GM19455 (cell line): Measurements from ENCODE around the gene COL21A1.
"Not testable (repeated sequence)": the region's sequence is repeated elsewhere in the genome, so short reads cannot be mapped to it uniquely, and the experiment has no call there.

Experiments used
- ATAC-seq: cut with Tn5 transposase; IDR thresholded peaks from one replicate; pipeline ENCODE4 v1.9.1; 2021; ENCODE audit not compliant: unreplicated experiment

Gene COL21A1

DNA sequence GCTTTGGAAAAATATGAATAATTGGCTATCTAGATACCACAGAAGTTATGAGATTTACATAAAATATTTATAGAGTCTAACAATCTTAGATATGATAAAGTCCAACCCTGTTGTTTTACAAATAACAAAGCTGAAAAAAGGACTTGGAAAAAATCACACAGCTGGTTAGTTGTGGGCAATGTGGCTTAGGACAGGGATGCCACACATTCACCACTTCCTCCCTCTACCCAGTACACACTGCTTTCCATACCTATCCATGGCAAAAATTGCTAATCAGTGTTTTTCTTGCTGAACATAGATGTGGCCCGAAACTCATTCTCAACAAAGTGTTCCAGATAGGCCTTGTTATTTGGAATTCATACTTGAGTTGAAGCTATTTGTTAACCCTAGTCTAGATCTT, 224.7 kb downstream of the COL21A1 start:
- ATAC-seq: no peak

GRCh38 chr6:56021943-56022342, 225.4 kb downstream of the COL21A1 start:
- ATAC-seq: no peak

DNA sequence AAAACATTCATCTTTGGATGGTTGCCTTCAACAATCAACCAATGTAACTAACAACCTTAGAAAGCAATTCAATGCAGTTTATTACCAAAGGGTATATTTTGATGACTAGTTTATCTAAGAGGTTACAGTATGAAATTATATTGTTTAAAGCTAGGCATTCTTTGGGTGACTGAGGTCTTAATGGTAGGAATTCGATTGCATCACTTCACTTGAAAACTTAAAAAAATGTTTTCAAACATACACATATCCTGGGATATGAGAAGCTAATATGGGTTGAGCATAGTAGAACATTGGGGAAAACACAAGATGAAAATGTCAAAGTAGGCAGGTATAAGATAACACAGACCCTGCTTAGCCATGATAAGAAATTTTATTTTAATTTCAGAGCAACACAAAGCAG, 227.4 kb downstream of the COL21A1 start:
- ATAC-seq: no peak

GRCh38 chr6:56017198-56017597, 230.2 kb downstream of the COL21A1 start:
- ATAC-seq: no peak

GRCh38 chr6:56014039-56014438, 233.3 kb downstream of the COL21A1 start:
- ATAC-seq: not testable (repeated sequence)

DNA sequence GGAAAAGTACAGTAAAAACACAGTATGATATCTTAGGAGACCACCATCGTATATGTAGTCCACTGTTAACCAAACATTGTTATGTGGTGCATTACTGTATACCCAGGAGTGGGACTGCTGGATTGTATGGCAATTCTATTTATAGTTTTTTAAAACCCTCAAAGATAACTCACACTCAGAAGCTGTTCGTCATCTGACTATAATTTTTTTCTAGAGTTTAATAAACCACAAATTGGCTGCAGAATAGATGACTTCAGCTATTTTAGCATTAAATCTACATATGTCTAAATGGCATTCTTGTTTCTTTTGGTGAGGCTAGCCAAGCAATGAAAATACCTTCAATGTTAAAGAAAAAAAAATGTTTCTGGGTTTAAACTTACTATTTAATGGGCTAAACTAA, 237.7 kb downstream of the COL21A1 start:
- ATAC-seq: no peak
